Neural cell (in vitro differentiated cells): Measurements from ENCODE around the gene ZP1. TPM values are rescaled to one million over a fixed set of nuclear protein-coding genes. Genes with fewer than 3 reads are reported as not detected.

Experiments
- H2AFZ ChIP-seq: fragments of 200-600, 300-800 bp; sonication (generic), shearing (Covaris generic); 2 replicates; pipeline ENCODE4 v1.6.0; 2014; ENCODE audit warnings: low read depth, mild to moderate bottlenecking, antibody characterized with exemption, low read length, moderate library complexity
- H3F3A ChIP-seq: fragments of 200-600 bp; shearing (Covaris generic); 2 replicates; pipeline ENCODE4 v1.6.1; 2016; ENCODE audit warnings: mild to moderate bottlenecking, moderate library complexity, mixed read lengths, antibody characterized with exemption, low read length; ENCODE audit not compliant: insufficient read depth, poor library complexity, severe bottlenecking
- H3K27ac ChIP-seq: fragments of 200-600, 300-800 bp; sonication (generic), shearing (Covaris generic); 2 replicates; pipeline ENCODE4 v1.5.1; 2014; ENCODE audit warnings: mild to moderate bottlenecking, low read length, moderate library complexity
- H3K27me3 ChIP-seq: fragments of 300-800, 200-600 bp; sonication (generic), shearing (Covaris generic); 2 replicates; pipeline ENCODE4 v1.6.0; 2014; ENCODE audit warnings: mild to moderate bottlenecking, low read depth, low read length, moderate library complexity; ENCODE audit not compliant: insufficient read depth
- H3K36me3 ChIP-seq: fragments of 300-800, 200-600 bp; sonication (generic), shearing (Covaris generic); 2 replicates; pipeline ENCODE4 v1.5.1; 2014; ENCODE audit warnings: mild to moderate bottlenecking, antibody characterized with exemption, low read length, moderate library complexity; ENCODE audit not compliant: insufficient read depth
- H3K4me2 ChIP-seq: fragments of 300-800, 200-600 bp; sonication (generic), shearing (Covaris generic); 2 replicates; pipeline ENCODE4 v1.6.0; 2014; ENCODE audit warnings: mild to moderate bottlenecking, low read length
- H3K4me3 ChIP-seq: fragments of 300-800, 200-600 bp; sonication (generic), shearing (Covaris generic); 2 replicates; pipeline ENCODE4 v1.5.1; 2014; ENCODE audit warnings: mild to moderate bottlenecking, low read length, moderate library complexity
- H3K79me2 ChIP-seq: fragments of 200-600 bp; shearing (Covaris generic); replicated peaks from 2 replicates; pipeline ENCODE4 v1.6.0; 2014; ENCODE audit warnings: mild to moderate bottlenecking, low read length, moderate library complexity; ENCODE audit not compliant: insufficient read depth
- H3K9ac ChIP-seq: fragments of 300-800, 200-600 bp; sonication (generic), shearing (Covaris generic); 2 replicates; pipeline ENCODE4 v1.6.1; 2016; ENCODE audit warnings: mild to moderate bottlenecking, low read length, mixed read lengths
- H3K9me2 ChIP-seq: fragments of 200-600 bp; shearing (Covaris generic); 2 replicates; pipeline ENCODE4 v1.6.1; 2016; ENCODE audit warnings: mild to moderate bottlenecking, low read length, mixed read lengths; ENCODE audit not compliant: insufficient read depth
- H3K9me3 ChIP-seq: fragments of 200-600, 300-800 bp; sonication (generic), shearing (Covaris generic); 2 replicates; pipeline ENCODE4 v1.6.1; 2016; ENCODE audit warnings: mild to moderate bottlenecking, mixed run types, low read length, moderate library complexity, mixed read lengths
- H4K20me1 ChIP-seq: fragments of 200-600 bp; shearing (Covaris generic); 2 replicates; pipeline ENCODE4 v1.6.1; 2016; ENCODE audit warnings: mild to moderate bottlenecking, mixed run types; ENCODE audit not compliant: insufficient read depth
- CTCF ChIP-seq: fragments of 450-650 bp; IDR thresholded peaks from 2 replicates; pipeline ENCODE4 v1.5.1; 2014; ENCODE audit warnings: antibody characterized with exemption, mild to moderate bottlenecking, moderate library complexity; ENCODE audit not compliant: poor library complexity, severe bottlenecking
- EP300 ChIP-seq: fragments of 450-650 bp; conservative IDR thresholded peaks from 2 replicates; pipeline ENCODE4 v1.6.1; 2014; ENCODE audit warnings: antibody characterized with exemption, mild to moderate bottlenecking, moderate library complexity; ENCODE audit not compliant: poor library complexity, severe bottlenecking
- EZH2 ChIP-seq: fragments of 200-600, 300-800 bp; shearing (Covaris generic), sonication (generic); IDR thresholded peaks from 2 replicates; pipeline ENCODE4 v1.6.1; 2014; ENCODE audit warnings: antibody characterized with exemption, low read length, borderline replicate concordance, mild to moderate bottlenecking; ENCODE audit not compliant: insufficient read depth, poor library complexity, severe bottlenecking
- MXI1 ChIP-seq: fragments of 450-650 bp; conservative IDR thresholded peaks from 2 replicates; pipeline ENCODE4 v1.6.1; 2014; ENCODE audit warnings: antibody characterized with exemption, mild to moderate bottlenecking; ENCODE audit not compliant: poor library complexity, severe bottlenecking
- POLR2AphosphoS5 ChIP-seq: IDR thresholded peaks from 2 replicates; pipeline ENCODE4 v1.6.1; 2012
- RAD21 ChIP-seq: fragments of 450-650 bp; conservative IDR thresholded peaks from 2 replicates; pipeline ENCODE4 v1.6.1; 2014; ENCODE audit warnings: antibody characterized with exemption, mild to moderate bottlenecking, moderate library complexity
- REST ChIP-seq: IDR thresholded peaks from 2 replicates; pipeline ENCODE4 v1.6.1; 2012; ENCODE audit warnings: borderline replicate concordance
- SMC3 ChIP-seq: fragments of 450-650 bp; conservative IDR thresholded peaks from 2 replicates; pipeline ENCODE4 v1.6.1; 2014; ENCODE audit warnings: antibody characterized with exemption, mild to moderate bottlenecking, moderate library complexity; ENCODE audit not compliant: poor library complexity
- TAF1 ChIP-seq: IDR thresholded peaks from 2 replicates; pipeline ENCODE4 v1.6.1; 2012; ENCODE audit warnings: low read depth
- polyA plus RNA-seq: library from polyadenylated mRNA; depleted of rRNA; stranded (reverse); fragments of >200 nt; gene quantifications from 2 replicates; pipeline ENCODE4 v1.2.3, GENCODE V29; 2014

The ZP1 gene
- polyA plus RNA-seq, 1 donor from 2014 or later = 1.5 TPM

DNA sequence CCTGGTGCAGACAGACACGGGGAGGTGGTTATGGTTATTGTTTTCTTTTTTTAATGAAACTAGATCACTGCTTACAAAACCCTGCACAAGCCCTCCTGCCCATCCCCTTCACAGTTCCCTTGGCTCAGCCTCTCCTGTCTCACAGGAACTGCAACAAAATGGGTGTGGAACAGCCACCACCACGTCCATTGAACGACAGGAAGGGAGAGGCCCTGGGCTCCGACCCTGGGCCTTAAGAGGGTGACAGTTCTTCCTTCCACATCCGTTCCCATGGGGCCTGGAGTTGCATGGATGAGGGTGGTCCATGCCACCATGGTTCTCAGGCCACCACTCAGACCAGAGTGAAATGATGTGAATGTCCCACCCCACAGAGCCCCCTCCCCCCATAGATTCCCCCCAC lies 23.4 kb downstream of the ZP1 start:
- H3K4me3 ChIP-seq = no peak overlapping the region
- no peaks in the 10 kb centered on the region for H4K20me1 ChIP-seq
- no peaks in the 10 kb centered on the region for H3F3A ChIP-seq
- H3K9me2 ChIP-seq = no peaks in the 10 kb centered on the region
- H3K9me3 ChIP-seq = no peaks in the 10 kb centered on the region
- H3K27ac ChIP-seq = no peak overlapping the region
- no peak overlapping the region for H3K4me2 ChIP-seq
- H3K27me3 ChIP-seq = no peaks in the 10 kb centered on the region
- H3K9ac ChIP-seq = no peak overlapping the region
- H3K79me2 ChIP-seq = no peaks in the 10 kb centered on the region
- no peaks in the 10 kb centered on the region for H3K36me3 ChIP-seq
- TF ChIP-seq REST = no peak
- TF ChIP-seq POLR2AphosphoS5 = no peak
- TF ChIP-seq CTCF = no peak
- TF ChIP-seq MXI1 = no peak
- TF ChIP-seq EP300 = no peak
- TF ChIP-seq RAD21 = no peak
- TF ChIP-seq SMC3 = no peak
- no peak for TF ChIP-seq EZH2
- no peak for TF ChIP-seq TAF1
- no peak overlapping the region for H2AFZ ChIP-seq

GRCh38 chr11:60891103-60891741 lies 23.9 kb downstream of the ZP1 start:
- Histone ChIP-seq H4K20me1 (no peaks in the 10 kb centered on the region), H3K9me3 (no peaks in the 10 kb centered on the region), H3F3A (no peaks in the 10 kb centered on the region), H3K9me2 (no peaks in the 10 kb centered on the region), H3K79me2 (no peaks in the 10 kb centered on the region), H3K4me3 (no peak overlapping the region), H3K27ac (no peak overlapping the region), H3K9ac (no peak overlapping the region), H2AFZ (no peak overlapping the region), H3K36me3 (no peaks in the 10 kb centered on the region), H3K4me2 (no peak overlapping the region), H3K27me3 (no peaks in the 10 kb centered on the region)
- TF ChIP-seq REST = no peak
- TF ChIP-seq TAF1 = no peak
- TF ChIP-seq EP300 = no peak
- TF ChIP-seq POLR2AphosphoS5 = no peak
- no peak for TF ChIP-seq EZH2
- TF ChIP-seq SMC3 = no peak
- TF ChIP-seq MXI1 = no peak
- no peak for TF ChIP-seq RAD21
- no peak for TF ChIP-seq CTCF
